IgD-negative memory B cell (primary cell): ENCODE data around the gene C2CD2. TPM values are rescaled to one million over a fixed set of nuclear protein-coding genes. Genes with fewer than 3 reads are reported as not detected.

Experiments used
- H3K27ac Mint-ChIP-seq, 3 donors: one replicate each; pipeline ENCODE4 v1.8.0; 2020 to 2022; ENCODE audit warnings: mild to moderate bottlenecking in 3 of 3, mixed read lengths in 3 of 3, moderate library complexity in 1 of 3
- H3K27me3 Mint-ChIP-seq: one replicate; pipeline ENCODE4 v1.8.0; 2021; ENCODE audit warnings: mixed read lengths
- H3K36me3 Mint-ChIP-seq: one replicate; pipeline ENCODE4 v1.8.0; 2020; ENCODE audit warnings: mild to moderate bottlenecking, mixed read lengths
- H3K4me1 Mint-ChIP-seq, 3 donors: one replicate each; pipeline ENCODE4 v1.8.0; 2020 to 2022; ENCODE audit warnings: mixed read lengths in 3 of 3, mild to moderate bottlenecking in 1 of 3
- H3K4me3 Mint-ChIP-seq, 4 donors: one replicate each; pipeline ENCODE4 v1.8.0; 2020 to 2022; ENCODE audit warnings: mild to moderate bottlenecking in 4 of 4, mixed read lengths in 4 of 4, moderate library complexity in 3 of 4
- H3K9me3 Mint-ChIP-seq, 3 donors: one replicate each; pipeline ENCODE4 v1.8.0; 2020 to 2021; ENCODE audit warnings: mixed read lengths in 3 of 3, mild to moderate bottlenecking in 1 of 3
- polyA plus RNA-seq: library from polyadenylated mRNA; unstranded; fragments of 300-500 nt; fragmentation: Illumina TruSeq; gene quantifications from one replicate; pipeline ENCODE4 v1.2.3, GENCODE V29; 2021

C2CD2 gene
- polyA plus RNA-seq, 1 donor from 2014 or later = 3.5 TPM

DNA sequence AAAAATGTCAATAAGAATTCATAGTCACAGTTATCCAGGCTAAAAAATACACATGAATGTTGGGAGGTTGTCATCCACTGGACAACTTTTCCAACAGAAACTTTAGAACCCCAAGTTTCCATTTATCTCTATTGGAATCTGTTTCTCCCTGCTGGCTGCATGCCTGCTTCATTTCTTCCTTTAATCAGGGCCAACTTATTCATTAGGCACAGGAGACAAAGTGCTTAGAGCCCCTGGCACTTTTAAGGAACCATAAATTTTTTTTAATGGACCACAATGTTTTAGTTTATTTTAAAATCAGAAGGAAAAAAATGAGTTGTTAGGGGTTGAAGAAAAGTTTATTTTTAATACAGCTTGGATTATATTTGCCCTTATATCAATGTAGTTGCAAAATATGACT lies 26.7 kb upstream of the C2CD2 start:
- Mint-ChIP-seq H3K4me1 (peaks cover 0 to 2% (median 0%) of the 10 kb centered on the region in 3 donors), H3K36me3 (peaks cover 3% of the 10 kb centered on the region), H3K4me3 (no peak overlapping the region), H3K27ac (no peak overlapping the region), H3K27me3 (peaks cover 4% of the 10 kb centered on the region), H3K9me3 (peaks cover 10 to 16% (median 10%) of the 10 kb centered on the region in 3 donors)

DNA sequence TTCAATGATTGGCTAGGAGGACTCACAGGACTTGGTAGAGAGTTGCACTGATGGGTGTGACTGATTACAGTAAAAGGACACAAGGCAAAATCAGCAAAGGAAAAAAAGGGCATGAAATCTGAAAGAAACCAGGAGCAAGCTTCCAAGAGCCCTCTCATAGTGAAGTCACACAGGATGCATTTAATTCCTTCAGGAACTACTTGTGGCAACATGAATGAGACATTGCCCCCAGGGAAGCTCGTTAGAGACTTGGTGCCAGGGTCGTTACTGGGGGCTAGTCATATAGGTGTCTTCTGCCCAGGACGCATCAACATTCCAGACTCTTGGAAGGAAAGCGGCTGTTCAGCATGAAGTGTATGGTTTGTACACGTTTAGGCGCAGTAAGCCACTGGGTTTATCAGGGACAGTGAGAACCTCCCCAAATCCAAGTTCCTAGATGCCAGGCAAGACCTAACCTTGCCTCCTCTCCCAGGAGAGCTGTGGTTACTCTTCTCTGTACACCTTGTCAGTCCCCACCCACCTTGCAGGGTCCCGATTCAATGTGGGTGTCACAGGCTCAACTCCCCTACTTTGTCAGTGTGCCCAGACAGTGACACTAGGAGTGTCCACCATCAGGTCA lies 26.0 kb upstream of the C2CD2 start:
- Mint-ChIP-seq H3K9me3 (peaks cover 10 to 16% (median 10%) of the 10 kb centered on the region in 3 donors), H3K27me3 (peaks cover 4% of the 10 kb centered on the region), H3K27ac (no peak overlapping the region)

DNA sequence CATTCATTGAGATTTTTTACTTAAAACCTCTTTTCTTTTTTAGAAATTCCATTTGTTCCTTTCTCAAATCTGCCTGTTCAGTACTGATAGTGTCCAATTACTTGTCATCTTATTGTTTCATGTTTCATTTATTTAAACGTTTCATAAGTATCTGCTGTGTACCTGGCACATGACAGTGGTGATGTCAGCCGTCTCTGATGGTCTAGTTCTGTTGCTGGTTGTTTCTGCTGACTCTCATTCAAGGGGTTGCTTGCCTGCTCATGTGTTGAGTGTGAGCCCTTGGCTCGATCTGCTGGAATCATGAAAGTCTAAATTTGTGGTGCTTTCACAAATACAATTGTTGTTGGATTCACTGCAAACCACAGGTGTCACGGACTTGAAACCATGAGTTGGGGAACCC lies 25.5 kb upstream of the C2CD2 start:
- H3K27me3 Mint-ChIP-seq = peaks cover 4% of the 10 kb centered on the region
- H3K36me3 Mint-ChIP-seq = peaks cover 3% of the 10 kb centered on the region
- H3K4me1 Mint-ChIP-seq = peaks cover 0 to 3% (median under 1%) of the 10 kb centered on the region in 3 donors
- H3K4me3 Mint-ChIP-seq = no peak overlapping the region
- peaks cover 10 to 16% (median 10%) of the 10 kb centered on the region in 3 donors for H3K9me3 Mint-ChIP-seq
- H3K27ac Mint-ChIP-seq = no peak overlapping the region

More for the DNA sequence above, 26.0 kb upstream of the C2CD2 start:
- H3K4me3 Mint-ChIP-seq = no peak overlapping the region
- H3K4me1 Mint-ChIP-seq = peaks cover 0 to 2% (median 0%) of the 10 kb centered on the region in 3 donors
- peaks cover 3% of the 10 kb centered on the region for H3K36me3 Mint-ChIP-seq

DNA sequence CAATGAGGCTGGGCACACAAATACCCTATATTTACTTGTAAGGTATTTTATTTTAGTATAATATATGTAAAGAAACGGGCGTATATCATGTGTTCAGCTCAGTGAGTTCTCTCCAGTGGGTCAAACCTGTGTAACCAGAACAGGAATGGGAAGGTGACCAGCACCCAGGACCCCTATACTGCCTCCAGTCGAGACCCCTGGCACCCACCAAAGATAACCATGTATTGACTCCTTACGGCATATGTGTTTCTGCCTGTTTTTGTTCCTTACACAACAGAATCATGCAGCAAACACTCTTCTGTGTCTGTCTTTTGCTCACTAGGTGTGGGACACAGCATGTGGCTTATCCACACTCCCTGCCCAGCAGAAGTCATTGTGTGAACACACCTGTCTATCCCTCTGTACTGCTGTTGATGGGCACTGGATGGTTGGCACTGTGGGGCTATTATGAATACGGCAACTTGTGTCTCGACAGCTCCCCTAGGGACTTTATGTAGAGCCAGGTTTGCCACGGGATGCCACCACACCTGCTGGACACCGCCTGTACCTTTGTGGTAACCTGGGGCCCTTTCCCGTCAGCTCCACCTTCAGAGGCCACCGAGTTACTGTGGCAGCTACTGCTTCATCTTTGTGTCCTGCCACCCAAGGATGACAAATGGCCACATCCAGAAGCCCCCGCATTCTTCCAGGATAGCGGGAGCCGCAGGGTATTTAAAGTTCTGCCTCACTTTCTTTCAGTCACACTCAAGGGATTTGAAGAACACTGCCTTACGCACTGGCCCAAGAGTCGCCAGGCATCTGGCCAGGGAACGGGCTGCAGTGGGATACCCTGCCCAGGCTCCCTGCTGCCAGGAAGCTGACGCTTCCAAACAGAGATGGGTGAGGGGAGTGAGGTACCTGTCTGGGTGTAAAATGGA lies 23.5 kb upstream of the C2CD2 start:
- H3K4me1 Mint-ChIP-seq = peaks cover 0 to 8% (median 7%) of the 10 kb centered on the region in 3 donors
- peaks cover 5 to 8% (median 7%) of the 10 kb centered on the region in 3 donors for H3K9me3 Mint-ChIP-seq
- H3K27me3 Mint-ChIP-seq = peaks cover 3% of the 10 kb centered on the region
- H3K36me3 Mint-ChIP-seq = peaks cover 3% of the 10 kb centered on the region
- no peak overlapping the region for H3K27ac Mint-ChIP-seq
- no peak overlapping the region for H3K4me3 Mint-ChIP-seq

DNA sequence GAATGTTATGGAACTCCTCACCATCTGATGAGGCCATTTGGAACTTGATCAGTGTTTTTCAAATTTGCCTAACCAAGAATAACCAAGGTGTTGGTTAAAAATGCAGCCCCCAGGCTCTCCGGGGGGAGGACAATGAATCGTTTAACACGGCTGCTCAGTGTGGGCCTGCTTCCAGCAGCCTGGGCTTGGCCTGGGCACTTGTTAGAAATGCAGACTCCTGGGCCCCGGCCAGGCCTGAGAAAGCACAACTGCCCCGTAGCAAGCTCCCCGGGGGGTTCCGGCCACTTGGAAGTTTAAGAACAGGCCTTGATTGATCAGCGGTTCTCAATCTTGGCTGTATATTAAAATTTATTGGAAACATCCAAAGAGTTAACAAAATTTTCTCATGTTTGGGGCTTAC lies 22.8 kb upstream of the C2CD2 start:
- H3K36me3 Mint-ChIP-seq = peaks cover 3% of the 10 kb centered on the region
- H3K27me3 Mint-ChIP-seq = peaks cover 3% of the 10 kb centered on the region
- H3K9me3 Mint-ChIP-seq = peaks cover 4 to 7% (median 5%) of the 10 kb centered on the region in 3 donors
- H3K4me1 Mint-ChIP-seq = peaks cover 0 to 8% (median 7%) of the 10 kb centered on the region in 3 donors
- H3K4me3 Mint-ChIP-seq = no peak overlapping the region
- no peak overlapping the region for H3K27ac Mint-ChIP-seq

DNA sequence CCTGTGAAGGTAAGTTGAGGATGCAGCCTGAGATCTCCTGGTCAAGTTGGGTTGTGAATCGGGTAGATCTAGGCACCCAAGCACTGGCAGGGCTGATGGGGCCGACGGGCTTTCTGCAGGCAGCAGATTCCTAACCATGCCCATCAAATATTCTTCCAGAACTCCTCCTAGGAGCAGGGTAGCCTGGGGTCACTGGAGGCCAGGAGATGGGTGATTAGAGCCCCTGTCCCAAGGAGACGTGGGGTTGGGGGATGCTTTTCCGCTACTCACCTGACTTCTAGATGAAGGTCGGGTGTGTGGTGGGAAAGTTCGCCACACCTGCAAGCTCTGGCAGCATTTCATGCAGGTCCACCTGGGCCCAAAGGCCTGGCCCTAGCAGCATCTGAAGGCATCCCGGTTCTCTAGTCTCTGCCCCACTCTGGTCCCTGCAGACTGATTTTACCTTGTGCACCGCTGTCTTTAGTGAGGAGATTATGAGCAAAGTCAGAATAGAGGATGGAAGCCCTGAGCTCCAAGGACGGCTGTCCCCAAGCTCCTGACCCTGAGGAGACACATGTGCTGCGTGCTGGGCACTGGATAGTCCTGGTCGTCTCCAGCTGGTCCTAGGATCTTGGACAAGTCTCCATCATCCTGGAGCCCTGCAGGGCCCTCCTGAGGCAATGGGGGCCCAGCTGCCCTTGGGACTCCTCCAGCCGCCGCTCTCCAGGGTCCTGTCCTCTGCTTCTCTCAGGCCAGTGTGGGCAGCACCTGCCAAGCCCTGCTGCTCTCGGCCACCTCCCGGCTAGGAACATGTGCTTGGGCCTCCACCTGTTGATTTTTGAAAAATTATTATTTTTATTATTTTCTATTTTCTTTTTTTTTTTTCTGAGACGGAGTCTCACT lies 21.8 kb upstream of the C2CD2 start:
- peaks cover 3% of the 10 kb centered on the region for H3K36me3 Mint-ChIP-seq
- no peak overlapping the region for H3K27ac Mint-ChIP-seq
- H3K9me3 Mint-ChIP-seq = peaks cover 4 to 7% (median 5%) of the 10 kb centered on the region in 3 donors
- peaks cover 0 to 8% (median 7%) of the 10 kb centered on the region in 3 donors for H3K4me1 Mint-ChIP-seq
- H3K27me3 Mint-ChIP-seq = peaks cover 3% of the 10 kb centered on the region
- no peak overlapping the region for H3K4me3 Mint-ChIP-seq

DNA sequence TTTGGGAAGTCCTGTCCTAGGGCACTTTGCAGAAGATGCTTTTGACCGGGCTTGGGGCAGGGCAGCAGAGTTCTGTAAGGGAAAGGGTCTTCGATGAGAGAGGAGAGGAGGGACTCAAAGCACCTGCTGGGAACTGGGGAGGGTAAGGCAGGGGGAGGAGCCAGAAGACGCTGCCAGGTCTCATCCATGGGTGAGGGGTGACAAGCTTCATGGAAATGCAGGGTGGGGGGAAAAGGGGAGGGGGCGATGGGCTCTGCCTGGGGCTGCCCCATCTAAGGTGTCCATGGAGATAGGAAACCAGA lies 20.9 kb upstream of the C2CD2 start:
- no peak overlapping the region for H3K27ac Mint-ChIP-seq
- H3K4me3 Mint-ChIP-seq = peak overlapping the region in 1 of 4 donors; percentile 63
- H3K36me3 Mint-ChIP-seq = peaks cover 1% of the 10 kb centered on the region
- H3K9me3 Mint-ChIP-seq = peaks cover 4 to 7% (median 5%) of the 10 kb centered on the region in 3 donors
- peaks cover 3% of the 10 kb centered on the region for H3K27me3 Mint-ChIP-seq
- H3K4me1 Mint-ChIP-seq = peaks cover 0 to 8% (median 7%) of the 10 kb centered on the region in 3 donors

DNA sequence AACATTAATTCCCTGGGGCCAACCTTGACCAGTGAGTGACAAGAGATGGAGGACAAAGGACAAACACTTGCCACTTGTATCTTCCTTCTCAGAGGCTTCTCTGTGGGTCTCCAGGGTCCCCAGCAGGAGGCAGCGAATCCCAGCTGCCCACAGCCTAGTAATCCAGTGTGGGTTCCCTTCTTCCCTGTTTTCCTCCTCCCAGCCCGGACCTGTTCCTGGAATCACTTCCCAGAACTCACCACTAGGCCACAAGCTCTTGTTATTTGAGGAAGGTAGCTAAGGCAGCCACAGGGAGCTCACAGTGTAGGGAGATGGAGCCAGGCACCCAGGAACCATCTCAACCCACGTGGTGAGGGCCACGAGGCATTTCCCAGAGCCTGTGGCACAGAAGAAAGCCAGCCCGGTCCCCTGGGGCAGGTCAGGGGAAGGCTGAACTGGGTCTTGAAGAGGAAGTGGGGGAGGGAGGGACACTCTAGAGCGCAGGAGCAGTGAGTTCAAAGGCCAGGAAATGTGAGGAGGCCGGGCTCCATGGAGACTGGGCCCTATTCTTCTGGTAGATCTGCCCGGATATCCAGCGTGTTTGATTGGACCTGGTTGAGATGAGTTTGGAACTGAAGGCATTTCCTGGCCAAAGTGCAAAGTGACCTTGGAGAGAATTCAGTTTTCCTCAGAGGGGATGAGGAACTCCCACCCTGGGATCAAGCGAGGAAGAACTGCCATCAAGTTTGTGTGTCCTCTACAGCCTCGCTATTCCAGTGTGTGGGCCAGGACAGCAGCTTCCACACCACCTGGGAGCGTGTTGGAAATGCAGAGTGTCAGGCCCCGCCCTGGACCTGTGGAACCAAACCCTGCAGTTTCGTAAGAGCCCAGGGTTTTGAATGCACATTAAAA lies 20.3 kb upstream of the C2CD2 start:
- Mint-ChIP-seq H3K4me1 (peaks cover 0 to 8% (median 7%) of the 10 kb centered on the region in 3 donors), H3K9me3 (peaks cover 0 to 2% (median 2%) of the 10 kb centered on the region in 3 donors), H3K4me3 (peak overlapping the region in 2 of 4 donors; percentile 65 to 72), H3K27me3 (no peaks in the 10 kb centered on the region), H3K27ac (peak overlapping the region in 1 of 3 donors; percentile 23), H3K36me3 (no peaks in the 10 kb centered on the region)

DNA sequence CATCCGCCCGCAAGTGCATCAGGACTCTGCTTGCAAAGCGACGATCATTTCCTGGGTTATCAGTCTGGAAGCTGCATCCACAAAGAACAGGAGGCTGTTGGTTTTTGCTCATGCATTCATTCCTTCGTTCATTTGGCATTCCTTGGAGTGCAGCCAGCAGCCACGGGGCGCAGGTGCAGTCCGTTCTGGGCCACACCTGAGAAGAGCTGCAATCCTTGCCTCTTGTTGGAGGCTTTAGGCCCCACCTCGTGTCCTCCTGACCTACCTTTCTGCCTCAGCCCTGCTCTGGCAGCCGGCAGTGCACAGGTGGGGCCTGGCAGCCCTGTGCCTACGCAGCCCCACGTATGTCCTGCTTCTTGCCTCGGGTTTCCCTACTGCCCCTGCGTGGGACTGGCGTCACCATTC lies 19.6 kb upstream of the C2CD2 start:
- Mint-ChIP-seq H3K4me1 (peaks cover 0 to 8% (median 7%) of the 10 kb centered on the region in 3 donors), H3K36me3 (no peaks in the 10 kb centered on the region), H3K4me3 (no peak overlapping the region), H3K9me3 (no peaks in the 10 kb centered on the region), H3K27me3 (peaks cover 1% of the 10 kb centered on the region), H3K27ac (peak overlapping the region in 1 of 3 donors; percentile 23)

DNA sequence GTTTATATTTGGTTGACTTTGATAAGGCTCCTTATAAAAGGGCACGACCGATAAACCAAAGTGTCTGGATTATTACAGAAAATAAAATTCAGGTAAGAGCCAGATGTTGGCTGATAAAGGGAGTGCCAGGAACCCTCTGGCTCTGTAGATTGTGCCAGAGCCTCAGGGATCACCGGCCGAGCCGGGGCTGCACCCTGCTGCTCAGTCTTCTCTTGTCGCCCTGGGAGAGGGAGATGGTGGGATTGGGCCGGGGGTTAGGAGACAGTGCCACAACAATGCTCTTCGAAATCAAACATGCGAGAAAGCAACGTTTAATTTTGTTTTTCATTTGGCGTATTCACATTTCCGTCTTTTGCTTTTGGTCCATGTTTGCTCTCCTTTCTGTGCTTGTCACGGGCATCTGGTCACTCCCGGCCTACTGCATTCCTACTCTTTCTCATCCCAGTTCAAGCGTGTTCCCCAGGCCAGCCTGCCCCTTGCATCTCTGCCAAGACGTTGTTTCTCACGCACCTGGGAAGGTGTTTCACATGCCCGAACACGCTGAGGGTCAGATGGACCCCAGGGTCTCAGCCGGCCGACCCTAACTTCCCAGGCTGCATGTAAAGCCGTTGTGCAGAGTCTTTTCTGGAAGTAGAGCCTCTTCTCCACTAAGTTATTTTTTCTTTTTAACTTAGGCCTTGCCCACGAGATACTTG lies 18.8 kb upstream of the C2CD2 start:
- H3K36me3 Mint-ChIP-seq = no peaks in the 10 kb centered on the region
- H3K4me3 Mint-ChIP-seq = no peak overlapping the region

DNA sequence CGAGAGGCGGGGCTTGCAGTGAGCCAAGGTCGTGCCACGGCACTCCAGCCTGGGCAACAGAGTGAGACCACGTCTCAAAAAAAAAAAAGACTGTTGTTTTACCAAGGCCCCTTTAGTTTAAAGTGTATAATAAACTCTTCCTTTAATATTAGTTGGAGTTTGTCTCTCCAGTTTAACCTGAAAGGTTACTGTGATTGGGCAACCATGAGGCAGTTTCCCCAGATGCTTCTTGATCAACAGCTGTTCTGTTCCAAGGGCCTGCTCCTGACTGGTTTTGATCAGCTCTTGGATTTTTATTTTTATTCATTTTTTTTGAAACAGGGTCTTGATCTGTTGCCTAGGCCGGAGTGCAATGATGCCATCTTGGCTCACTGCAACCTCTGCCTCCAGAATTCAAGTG lies 18.1 kb upstream of the C2CD2 start:
- no peaks in the 10 kb centered on the region for H3K9me3 Mint-ChIP-seq
- H3K4me3 Mint-ChIP-seq = no peak overlapping the region
- no peak overlapping the region for H3K27ac Mint-ChIP-seq
- no peaks in the 10 kb centered on the region for H3K36me3 Mint-ChIP-seq
- peaks cover 1% of the 10 kb centered on the region for H3K27me3 Mint-ChIP-seq
- peaks cover 0 to 8% (median 7%) of the 10 kb centered on the region in 3 donors for H3K4me1 Mint-ChIP-seq

More for the DNA sequence above, 18.8 kb upstream of the C2CD2 start:
- peaks cover 0 to 8% (median 7%) of the 10 kb centered on the region in 3 donors for H3K4me1 Mint-ChIP-seq
- no peaks in the 10 kb centered on the region for H3K9me3 Mint-ChIP-seq
- no peak overlapping the region for H3K27ac Mint-ChIP-seq
- peaks cover 1% of the 10 kb centered on the region for H3K27me3 Mint-ChIP-seq

DNA sequence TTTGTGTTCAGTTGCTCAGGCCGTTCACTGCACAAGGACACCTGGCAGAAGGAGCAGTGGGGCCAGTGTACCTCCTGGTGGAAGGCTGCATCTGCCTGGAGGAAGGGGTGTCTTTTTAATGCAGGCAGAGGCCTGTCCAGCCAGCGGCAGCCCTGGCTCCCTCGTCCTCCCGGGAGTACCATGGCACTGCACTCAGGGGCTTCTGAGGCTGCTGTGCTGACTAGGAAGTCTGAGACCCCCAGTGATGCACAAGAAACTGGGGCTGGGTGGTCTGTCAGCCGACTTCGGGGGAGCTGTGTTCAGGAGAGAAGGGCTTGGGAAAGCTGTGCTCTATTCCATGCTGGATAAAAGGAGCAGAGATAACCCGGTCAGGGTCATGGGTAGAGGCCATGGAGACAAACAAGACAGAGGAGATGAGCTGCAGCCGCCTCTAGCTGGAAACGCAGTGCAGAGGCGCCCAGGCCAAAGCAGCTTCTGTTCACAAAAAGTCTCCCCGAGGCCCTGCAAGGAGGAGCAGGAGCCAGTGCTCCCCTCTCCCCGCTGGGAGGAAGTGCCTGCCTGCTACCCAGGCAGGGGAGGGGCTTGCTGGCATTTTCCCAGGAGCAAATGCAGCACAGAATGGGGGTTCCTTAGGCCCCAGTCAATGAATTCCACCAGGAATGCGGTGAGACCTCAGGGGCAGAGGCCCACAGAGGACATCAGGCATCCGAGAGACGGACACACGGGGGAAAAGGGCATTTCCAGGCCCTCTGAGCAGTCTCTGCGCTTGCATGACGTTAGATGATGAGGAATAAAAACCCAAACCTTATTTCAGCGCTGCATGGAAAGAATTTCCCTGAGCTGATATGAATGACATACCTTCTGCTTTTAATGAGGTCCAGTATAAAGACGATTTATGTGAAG lies 17.2 kb upstream of the C2CD2 start:
- Mint-ChIP-seq H3K9me3 (no peaks in the 10 kb centered on the region), H3K4me3 (no peak overlapping the region), H3K4me1 (peaks cover 0 to 8% (median 7%) of the 10 kb centered on the region in 3 donors), H3K27ac (peak overlapping the region in 1 of 3 donors; percentile 11), H3K27me3 (peaks cover 1% of the 10 kb centered on the region), H3K36me3 (no peaks in the 10 kb centered on the region)

DNA sequence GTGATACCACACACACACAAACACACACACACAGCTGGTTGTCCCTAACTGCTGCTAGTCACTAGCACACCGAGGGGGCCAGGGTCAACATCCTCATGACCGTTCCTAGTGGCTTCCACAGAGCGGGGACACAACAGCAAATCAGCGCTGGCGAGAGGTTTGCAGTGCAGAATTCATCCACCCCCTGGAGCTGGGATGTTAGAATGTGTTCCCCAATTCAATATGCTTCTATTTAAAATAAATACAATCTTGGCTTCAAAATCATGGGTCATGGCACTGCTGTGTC lies 16.2 kb upstream of the C2CD2 start:
- Mint-ChIP-seq H3K27ac (no peak overlapping the region), H3K36me3 (no peaks in the 10 kb centered on the region), H3K4me3 (no peak overlapping the region), H3K9me3 (no peaks in the 10 kb centered on the region), H3K27me3 (peaks cover 5% of the 10 kb centered on the region), H3K4me1 (peaks cover 2 to 10% (median 9%) of the 10 kb centered on the region in 3 donors)
